Adrenal gland (tissue), 5 donors: ENCODE measurements around the gene HECTD1.
"Not testable (repeated sequence)": the region's sequence is repeated elsewhere in the genome, so short reads cannot be mapped to it uniquely, and the experiment has no call there.

ENCODE experiments used
- POLR2A ChIP-seq, 2 donors: fragments of 450-650 bp; IDR thresholded peaks; one replicate each; pipeline ENCODE4 v1.6.1; 2017; ENCODE audit warnings: antibody characterized with exemption in 2 of 2, mild to moderate bottlenecking in 2 of 2, moderate library complexity in 1 of 2
- TF ChIP-seq, protein P1 (sequence below), 6 experiments: fragments of 450-650 bp in 4 of 6; fragments of 200-600 bp in 2 of 6; sonication (generic) in 1 of 6; IDR thresholded peaks; 1 replicate in 5 of 6; 2 replicates in 1 of 6; pipeline versions ENCODE4 v1.5.1 to v1.8.0; 2016 to 2021; ENCODE audit warnings: antibody characterized with exemption in 6 of 6, mild to moderate bottlenecking in 2 of 6, moderate library complexity in 1 of 6
- donor health status: DM: no; HTN: no; CAD: no.

DNA sequence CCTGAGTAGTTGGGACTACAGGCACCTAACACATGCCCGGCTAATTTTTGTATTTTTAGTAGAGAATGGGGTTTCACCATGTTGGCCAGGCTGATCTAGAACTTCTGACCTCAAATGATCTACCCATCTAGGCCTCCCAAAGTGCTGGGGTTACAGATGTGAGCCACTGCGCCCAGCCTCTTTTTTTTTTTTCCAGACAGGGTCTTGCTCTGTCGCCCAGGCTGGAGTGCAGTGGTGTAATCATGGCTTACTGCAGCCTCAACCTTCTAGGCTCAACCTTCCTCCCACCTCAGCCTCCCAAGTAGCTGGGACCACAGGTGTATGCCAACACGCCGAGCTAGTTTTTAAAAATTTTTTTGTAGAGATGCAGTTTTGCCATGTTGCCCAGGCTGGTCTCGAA, 25.6 kb downstream of the HECTD1 start:
- TF ChIP-seq, protein P1, sequence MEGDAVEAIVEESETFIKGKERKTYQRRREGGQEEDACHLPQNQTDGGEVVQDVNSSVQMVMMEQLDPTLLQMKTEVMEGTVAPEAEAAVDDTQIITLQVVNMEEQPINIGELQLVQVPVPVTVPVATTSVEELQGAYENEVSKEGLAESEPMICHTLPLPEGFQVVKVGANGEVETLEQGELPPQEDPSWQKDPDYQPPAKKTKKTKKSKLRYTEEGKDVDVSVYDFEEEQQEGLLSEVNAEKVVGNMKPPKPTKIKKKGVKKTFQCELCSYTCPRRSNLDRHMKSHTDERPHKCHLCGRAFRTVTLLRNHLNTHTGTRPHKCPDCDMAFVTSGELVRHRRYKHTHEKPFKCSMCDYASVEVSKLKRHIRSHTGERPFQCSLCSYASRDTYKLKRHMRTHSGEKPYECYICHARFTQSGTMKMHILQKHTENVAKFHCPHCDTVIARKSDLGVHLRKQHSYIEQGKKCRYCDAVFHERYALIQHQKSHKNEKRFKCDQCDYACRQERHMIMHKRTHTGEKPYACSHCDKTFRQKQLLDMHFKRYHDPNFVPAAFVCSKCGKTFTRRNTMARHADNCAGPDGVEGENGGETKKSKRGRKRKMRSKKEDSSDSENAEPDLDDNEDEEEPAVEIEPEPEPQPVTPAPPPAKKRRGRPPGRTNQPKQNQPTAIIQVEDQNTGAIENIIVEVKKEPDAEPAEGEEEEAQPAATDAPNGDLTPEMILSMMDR (IDR thresholded peaks at IDR 0.05), result not testable (repeated sequence)
- TF ChIP-seq POLR2A (IDR thresholded peaks at IDR 0.05), result not testable (repeated sequence)
